ENCODE measurements around the gene ATP2A3.
A peak's percentile ranks its signal among the peaks of the same experiment; 100 is the strongest.

The ATP2A3 gene
- 24.6 to 112 (median 59.0) reads per million in 17 experiments for total RNA-seq

GRCh38 chr17:3964203-3965117, at the start of gene ATP2A3:
Gene ATP2A3, minus strand, starts transcription at chr17:3964437. Its CDS starts 146 bp downstream, at chr17:3964291.
- peak; percentile 43 to 87 (median 62) for DNase-seq

GRCh38 chr17:4010754-4011153, 46.5 kb upstream of the ATP2A3 start:
- DNase-seq = no peak

GRCh38 chr17:4009186-4009785, 45.0 kb upstream of the ATP2A3 start:
- DNase-seq = no peak

GRCh38 chr17:4008441-4009185, 44.4 kb upstream of the ATP2A3 start:
- no peak for DNase-seq

- no peak for DNase-seq
These were observed 43.8 kb upstream of the ATP2A3 start for GRCh38 chr17:4008082-4008435.

GRCh38 chr17:4007346-4008081, 43.3 kb upstream of the ATP2A3 start:
- DNase-seq = no peak

GRCh38 chr17:4006745-4007211, 42.5 kb upstream of the ATP2A3 start:
- no peak for DNase-seq

- DNase-seq = no peak
These were observed 41.9 kb upstream of the ATP2A3 start for GRCh38 chr17:4006165-4006589.

- DNase-seq = no peak
These were observed 41.3 kb upstream of the ATP2A3 start for GRCh38 chr17:4005296-4006164.

- peak; percentile 58 to 85 (median 76) for DNase-seq
These were observed 40.5 kb upstream of the ATP2A3 start for GRCh38 chr17:4004517-4005295.

- DNase-seq = peak in 2 of 4 experiments; percentile 18 to 22
These were observed 39.5 kb upstream of the ATP2A3 start for GRCh38 chr17:4003501-4004421.

- DNase-seq = no peak
These were observed 38.9 kb upstream of the ATP2A3 start for GRCh38 chr17:4003131-4003500.

GRCh38 chr17:4001048-4001590, 36.9 kb upstream of the ATP2A3 start:
- no peak for DNase-seq

- DNase-seq = no peak
These were observed 34.2 kb upstream of the ATP2A3 start for GRCh38 chr17:3998436-3998835.

- DNase-seq = no peak
These were observed 30.8 kb upstream of the ATP2A3 start for GRCh38 chr17:3995067-3995466.

- no peak for DNase-seq
These were observed 30.0 kb upstream of the ATP2A3 start for GRCh38 chr17:3994221-3994576.

- DNase-seq = no peak
These were observed 29.4 kb upstream of the ATP2A3 start for GRCh38 chr17:3993493-3994220.

GRCh38 chr17:3992370-3992769, 28.1 kb upstream of the ATP2A3 start:
- no peak for DNase-seq

Data from suppressor macrophage (primary cell).